Measurements from ENCODE around the gene FSTL1. TPM values are rescaled to one million over a fixed set of nuclear protein-coding genes. Genes with fewer than 3 reads are reported as not detected.

FSTL1 gene
- total RNA-seq, 1 experiment from 2014 or later: 179 TPM

Other genes with a start within 250 kb of the FSTL1 start
- not detected in 2 replicates for gene GPR156, start 165.8 kb downstream of the FSTL1 start, total RNA-seq (2014; rRNA removed; shearing (Covaris generic))
- 32.6 and 38.9 TPM in 2 replicates for gene LRRC58, start 101.6 kb downstream of the FSTL1 start, total RNA-seq (2014; rRNA removed; shearing (Covaris generic))
- gene NDUFB4, start 145.3 kb upstream of the FSTL1 start, total RNA-seq (2014; rRNA removed; shearing (Covaris generic)): 127 and 148 TPM in 2 replicates
- not detected in 2 replicates for gene HGD, start 231.2 kb upstream of the FSTL1 start, total RNA-seq (2014; rRNA removed; shearing (Covaris generic))

Data from G401 (cell line).